ENCODE data around the gene PACRG.

DNA sequence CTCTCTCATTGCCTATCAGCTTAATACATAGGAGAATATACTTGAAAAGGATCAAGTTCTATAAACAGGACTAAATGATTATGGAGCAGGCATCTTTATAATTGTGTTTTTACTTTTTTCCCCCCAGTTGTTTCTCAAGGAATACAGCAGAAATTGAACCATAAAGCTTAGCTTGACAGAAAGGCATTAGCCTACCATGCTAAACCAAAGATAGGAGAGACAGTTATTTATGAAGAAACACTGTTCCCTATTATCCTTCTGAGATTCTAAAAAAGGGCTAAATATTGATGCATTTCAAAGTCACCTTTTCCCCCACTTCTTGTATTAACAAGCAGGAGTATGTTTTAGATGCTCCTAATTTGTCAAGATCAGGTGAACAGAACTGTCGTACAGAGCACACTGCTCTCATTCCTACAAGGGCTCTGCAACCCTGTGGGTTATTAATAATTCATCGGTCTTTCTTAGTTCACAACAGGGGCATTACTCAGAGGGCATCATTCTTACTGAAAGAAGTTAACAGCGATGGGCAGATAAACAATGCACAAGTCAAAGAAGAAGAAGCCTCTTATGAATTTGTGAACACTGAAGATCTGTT is 38.9 kb upstream of the PACRG start:
- TF ChIP-seq BACH2 (CRISPR knock-in tag; IDR thresholded peaks at IDR 0.05; ENCODE audit: borderline replicate concordance): no peak
- no peak for TF ChIP-seq ZFP3 (CRISPR knock-in tag; IDR thresholded peaks at IDR 0.05)
- TF ChIP-seq, protein P1, sequence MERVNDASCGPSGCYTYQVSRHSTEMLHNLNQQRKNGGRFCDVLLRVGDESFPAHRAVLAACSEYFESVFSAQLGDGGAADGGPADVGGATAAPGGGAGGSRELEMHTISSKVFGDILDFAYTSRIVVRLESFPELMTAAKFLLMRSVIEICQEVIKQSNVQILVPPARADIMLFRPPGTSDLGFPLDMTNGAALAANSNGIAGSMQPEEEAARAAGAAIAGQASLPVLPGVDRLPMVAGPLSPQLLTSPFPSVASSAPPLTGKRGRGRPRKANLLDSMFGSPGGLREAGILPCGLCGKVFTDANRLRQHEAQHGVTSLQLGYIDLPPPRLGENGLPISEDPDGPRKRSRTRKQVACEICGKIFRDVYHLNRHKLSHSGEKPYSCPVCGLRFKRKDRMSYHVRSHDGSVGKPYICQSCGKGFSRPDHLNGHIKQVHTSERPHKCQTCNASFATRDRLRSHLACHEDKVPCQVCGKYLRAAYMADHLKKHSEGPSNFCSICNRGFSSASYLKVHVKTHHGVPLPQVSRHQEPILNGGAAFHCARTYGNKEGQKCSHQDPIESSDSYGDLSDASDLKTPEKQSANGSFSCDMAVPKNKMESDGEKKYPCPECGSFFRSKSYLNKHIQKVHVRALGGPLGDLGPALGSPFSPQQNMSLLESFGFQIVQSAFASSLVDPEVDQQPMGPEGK (CRISPR knock-in tag; IDR thresholded peaks at IDR 0.05; ENCODE audit: borderline replicate concordance): no peak
- no peak for TF ChIP-seq TCF4 (CRISPR knock-in tag; IDR thresholded peaks at IDR 0.05; ENCODE audit: borderline replicate concordance)
- TF ChIP-seq, protein P2, sequence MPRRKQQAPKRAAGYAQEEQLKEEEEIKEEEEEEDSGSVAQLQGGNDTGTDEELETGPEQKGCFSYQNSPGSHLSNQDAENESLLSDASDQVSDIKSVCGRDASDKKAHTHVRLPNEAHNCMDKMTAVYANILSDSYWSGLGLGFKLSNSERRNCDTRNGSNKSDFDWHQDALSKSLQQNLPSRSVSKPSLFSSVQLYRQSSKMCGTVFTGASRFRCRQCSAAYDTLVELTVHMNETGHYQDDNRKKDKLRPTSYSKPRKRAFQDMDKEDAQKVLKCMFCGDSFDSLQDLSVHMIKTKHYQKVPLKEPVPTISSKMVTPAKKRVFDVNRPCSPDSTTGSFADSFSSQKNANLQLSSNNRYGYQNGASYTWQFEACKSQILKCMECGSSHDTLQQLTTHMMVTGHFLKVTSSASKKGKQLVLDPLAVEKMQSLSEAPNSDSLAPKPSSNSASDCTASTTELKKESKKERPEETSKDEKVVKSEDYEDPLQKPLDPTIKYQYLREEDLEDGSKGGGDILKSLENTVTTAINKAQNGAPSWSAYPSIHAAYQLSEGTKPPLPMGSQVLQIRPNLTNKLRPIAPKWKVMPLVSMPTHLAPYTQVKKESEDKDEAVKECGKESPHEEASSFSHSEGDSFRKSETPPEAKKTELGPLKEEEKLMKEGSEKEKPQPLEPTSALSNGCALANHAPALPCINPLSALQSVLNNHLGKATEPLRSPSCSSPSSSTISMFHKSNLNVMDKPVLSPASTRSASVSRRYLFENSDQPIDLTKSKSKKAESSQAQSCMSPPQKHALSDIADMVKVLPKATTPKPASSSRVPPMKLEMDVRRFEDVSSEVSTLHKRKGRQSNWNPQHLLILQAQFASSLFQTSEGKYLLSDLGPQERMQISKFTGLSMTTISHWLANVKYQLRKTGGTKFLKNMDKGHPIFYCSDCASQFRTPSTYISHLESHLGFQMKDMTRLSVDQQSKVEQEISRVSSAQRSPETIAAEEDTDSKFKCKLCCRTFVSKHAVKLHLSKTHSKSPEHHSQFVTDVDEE (CRISPR knock-in tag; IDR thresholded peaks at IDR 0.05): no peak
- no peak for TF ChIP-seq ARNTL (CRISPR knock-in tag; IDR thresholded peaks at IDR 0.05; ENCODE audit: borderline replicate concordance, low read depth)
- no peak for TF ChIP-seq ZNF565 (CRISPR knock-in tag; conservative IDR thresholded peaks at IDR 0.05; ENCODE audit: low read depth)
- no peak for TF ChIP-seq ESRRG (CRISPR knock-in tag; IDR thresholded peaks at IDR 0.05)
- TF ChIP-seq RARB (CRISPR knock-in tag; IDR thresholded peaks at IDR 0.05): no peak
- no peak for TF ChIP-seq ZC3H10 (CRISPR knock-in tag; IDR thresholded peaks at IDR 0.05)
